ENCODE results near the gene TRIM47. TPM values are rescaled to one million over a fixed set of nuclear protein-coding genes. Genes with fewer than 3 reads are reported as not detected.

The TRIM47 gene
- total and polyA plus RNA-seq, 2 of the 13 experiments (the other 11 are each of a cell fraction or from before 2014, with no cell fraction given): 33.5 to 82.0 TPM

GRCh38 chr17:75904749-75905521 is 26.6 kb upstream of the TRIM47 start, which contains the start of gene MRPL38 (continued):
- peak; percentile 87; the same call in 1 of the 2 replicates for TF ChIP-seq PRDM4 (CRISPR knock-in tag; IDR thresholded peaks at IDR 0.05; ENCODE audit: borderline replicate concordance)
- TF ChIP-seq SALL1 (CRISPR knock-in tag; IDR thresholded peaks at IDR 0.05): peak; percentile 98
- TF ChIP-seq GMEB2 (CRISPR knock-in tag; IDR thresholded peaks at IDR 0.05; ENCODE audit: low read depth): peak; percentile 63; the same call in 1 of the 2 replicates
- TF ChIP-seq ZNF460 (CRISPR knock-in tag; IDR thresholded peaks at IDR 0.05; ENCODE audit: borderline replicate concordance): peak; percentile 84; the same call in 1 of the 2 replicates
- TF ChIP-seq THAP8 (CRISPR knock-in tag; IDR thresholded peaks at IDR 0.05; ENCODE audit: borderline replicate concordance): no peak; the same call in 1 of the 2 replicates
- peak; percentile 69 for TF ChIP-seq SIX4 (CRISPR knock-in tag; IDR thresholded peaks at IDR 0.05)
- TF ChIP-seq SAP130 (CRISPR knock-in tag; IDR thresholded peaks at IDR 0.05; ENCODE audit: low read depth): peak; percentile 97
- peak; percentile 45 for TF ChIP-seq RBM39 (IDR thresholded peaks at IDR 0.05; ENCODE audit: low read depth, low read length, poor library complexity, severe bottlenecking)
- TF ChIP-seq CREBL2 (CRISPR knock-in tag; IDR thresholded peaks at IDR 0.05; ENCODE audit: borderline replicate concordance): no peak
- peak; percentile 94 for TF ChIP-seq ZNF784 (CRISPR knock-in tag; IDR thresholded peaks at IDR 0.05; ENCODE audit: borderline replicate concordance)
- no peak; the same call in none of the 2 replicates for TF ChIP-seq E2F2 (CRISPR knock-in tag; IDR thresholded peaks at IDR 0.05; ENCODE audit: borderline replicate concordance)
- 0 out of 2 replicates have a peak, but pooled peaks have one; percentile 51 for TF ChIP-seq ISX (CRISPR knock-in tag; conservative IDR thresholded peaks at IDR 0.05)
- peak; percentile 68 for TF ChIP-seq ZNF142 (CRISPR knock-in tag; IDR thresholded peaks at IDR 0.05)
- TF ChIP-seq ZNF160 (CRISPR knock-in tag; IDR thresholded peaks at IDR 0.05): peak; percentile 95

All from HepG2 (cell line).